GM03348 (cell line): ENCODE data around the gene NUDCD3.
A peak's percentile ranks its signal among the peaks of the same experiment; 100 is the strongest.
"Not testable (repeated sequence)": the region's sequence is repeated elsewhere in the genome, so short reads cannot be mapped to it uniquely, and the experiment has no call there.

Experiments
- DNase-seq: peaks from one replicate; pipeline ENCODE4 v3.0.0; 2012; ENCODE audit warnings: low spot score

Gene NUDCD3

DNA sequence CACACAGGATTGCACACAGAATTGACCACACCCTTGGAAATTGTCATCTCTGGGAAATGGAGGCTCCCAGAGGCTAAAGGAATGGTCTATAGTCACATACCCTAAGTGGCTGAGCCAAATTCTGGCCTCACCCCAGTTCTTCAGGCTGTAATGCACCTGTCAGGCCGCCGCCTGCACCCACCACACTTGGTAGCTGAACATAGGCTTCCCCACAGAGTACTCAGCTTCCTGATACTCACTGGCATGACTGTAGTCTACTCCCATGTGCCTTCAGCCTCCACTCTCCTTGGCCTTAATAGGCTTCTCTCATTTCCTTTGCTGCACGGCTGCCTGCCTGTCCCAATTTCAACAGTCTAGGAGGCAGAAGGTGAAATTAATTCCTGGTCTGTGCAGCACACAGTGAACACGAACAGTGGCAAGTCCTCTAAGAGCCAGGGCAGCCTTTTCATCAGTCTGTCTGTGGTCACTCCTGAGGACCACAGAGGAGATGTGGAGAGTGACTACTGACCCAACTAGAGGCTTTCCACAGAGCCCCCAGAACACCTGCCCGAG lies 42.5 kb downstream of the NUDCD3 start:
- no peak for DNase-seq

GRCh38 chr7:44445986-44446671 lies 44.3 kb downstream of the NUDCD3 start:
- no peak for DNase-seq

- no peak for DNase-seq
These were observed 49.4 kb downstream of the NUDCD3 start for GRCh38 chr7:44441079-44441478.

DNA sequence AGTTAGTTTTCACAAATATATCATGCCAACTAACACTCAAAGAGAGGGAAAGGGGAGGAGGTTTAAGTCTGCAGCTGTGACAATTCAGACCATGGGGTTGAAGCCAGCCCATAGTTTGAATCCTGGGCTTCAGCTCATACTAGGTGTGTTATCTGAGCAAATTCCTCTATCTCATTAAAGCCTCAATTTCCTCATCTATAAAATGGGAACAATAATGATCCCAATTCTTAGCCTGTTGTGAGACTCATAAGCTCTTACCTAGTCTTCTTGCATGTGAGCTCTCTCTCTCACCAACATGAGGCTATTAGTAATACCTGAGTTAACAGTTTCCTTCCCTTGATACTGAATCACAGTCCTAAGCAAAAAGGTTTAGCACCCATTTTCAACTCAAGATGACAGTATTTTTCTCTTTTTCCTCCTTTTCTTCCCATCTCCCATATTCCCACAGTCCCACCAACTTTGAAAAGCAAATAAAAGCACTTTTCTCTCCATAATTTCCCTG lies 49.8 kb downstream of the NUDCD3 start:
- DNase-seq: no peak

- no peak for DNase-seq
These were observed 50.5 kb downstream of the NUDCD3 start for GRCh38 chr7:44439926-44440325.

DNA sequence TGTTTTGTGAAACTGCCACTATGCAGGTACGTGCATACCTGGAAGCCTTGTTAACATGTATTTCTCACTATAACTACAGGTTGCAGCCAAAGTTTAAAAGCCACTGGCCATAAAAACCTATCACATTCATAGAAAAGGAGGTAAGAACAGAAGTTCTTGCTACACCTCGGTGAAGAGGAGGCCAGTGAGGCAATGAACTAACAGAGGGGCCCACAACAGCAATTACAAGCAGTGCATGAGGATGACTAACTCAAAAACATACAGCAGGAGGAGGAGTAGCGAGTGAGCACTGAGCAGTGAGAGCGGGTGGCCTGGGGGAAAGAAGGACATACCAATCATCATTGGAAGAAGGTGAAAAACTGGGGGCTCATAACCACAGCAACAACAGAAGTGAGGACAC lies 51.6 kb downstream of the NUDCD3 start:
- no peak for DNase-seq

- no peak for DNase-seq
These were observed 56.3 kb downstream of the NUDCD3 start for GRCh38 chr7:44434201-44434600.

- DNase-seq: no peak
These were observed 57.0 kb downstream of the NUDCD3 start for GRCh38 chr7:44433255-44434022.

GRCh38 chr7:44432381-44432977 lies 58.0 kb downstream of the NUDCD3 start:
- DNase-seq: no peak

DNA sequence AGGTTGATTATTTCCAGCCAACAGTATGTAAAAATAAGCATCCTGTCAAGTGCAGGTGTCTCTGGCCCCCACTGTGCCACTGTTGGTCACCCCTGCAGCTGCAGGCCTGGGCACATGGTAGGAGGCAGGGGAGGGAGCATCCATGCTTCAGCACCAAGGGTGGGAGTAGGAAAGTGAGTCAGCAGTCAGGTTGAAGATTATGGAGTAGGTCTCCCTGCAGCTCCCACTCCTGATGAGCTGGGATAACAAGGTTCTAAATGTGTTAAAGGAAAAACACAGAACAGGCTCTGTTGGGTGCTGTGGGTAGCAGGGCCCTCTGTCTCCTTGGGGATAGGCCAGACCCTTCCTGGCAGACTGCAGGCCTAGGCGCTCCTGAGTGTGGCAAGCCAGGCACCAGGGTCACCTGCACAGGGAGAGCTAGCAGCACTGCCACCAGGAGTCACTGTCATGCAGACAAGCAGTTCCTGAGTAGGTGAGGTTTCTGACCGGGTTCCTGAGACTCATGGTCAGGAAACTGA lies 59.3 kb downstream of the NUDCD3 start:
- DNase-seq: no peak

- no peak for DNase-seq
These were observed 60.4 kb downstream of the NUDCD3 start for GRCh38 chr7:44430054-44430453.

GRCh38 chr7:44424762-44425161 lies 65.7 kb downstream of the NUDCD3 start:
- DNase-seq: not testable (repeated sequence)

GRCh38 chr7:44416941-44417340 lies 73.5 kb downstream of the NUDCD3 start:
- no peak for DNase-seq

DNA sequence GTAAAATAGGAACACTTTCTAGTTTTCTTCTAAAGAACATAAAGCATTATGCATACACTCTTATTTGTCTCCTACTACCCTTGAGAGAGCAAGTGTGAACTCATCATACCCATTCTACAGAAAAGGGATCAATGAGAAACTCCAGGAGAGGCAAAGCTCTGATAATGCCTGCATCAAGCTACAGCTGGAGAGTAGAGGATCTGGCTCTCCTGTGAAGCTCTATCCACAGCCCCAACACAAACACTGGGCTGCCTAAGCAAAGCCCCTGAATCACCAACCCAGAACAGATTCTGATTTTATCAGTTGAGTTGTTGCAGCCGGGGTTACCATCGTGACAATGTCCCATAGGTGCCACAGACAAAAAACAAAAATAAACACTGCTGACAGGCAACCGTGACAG lies 74.9 kb downstream of the NUDCD3 start:
- no peak for DNase-seq

DNA sequence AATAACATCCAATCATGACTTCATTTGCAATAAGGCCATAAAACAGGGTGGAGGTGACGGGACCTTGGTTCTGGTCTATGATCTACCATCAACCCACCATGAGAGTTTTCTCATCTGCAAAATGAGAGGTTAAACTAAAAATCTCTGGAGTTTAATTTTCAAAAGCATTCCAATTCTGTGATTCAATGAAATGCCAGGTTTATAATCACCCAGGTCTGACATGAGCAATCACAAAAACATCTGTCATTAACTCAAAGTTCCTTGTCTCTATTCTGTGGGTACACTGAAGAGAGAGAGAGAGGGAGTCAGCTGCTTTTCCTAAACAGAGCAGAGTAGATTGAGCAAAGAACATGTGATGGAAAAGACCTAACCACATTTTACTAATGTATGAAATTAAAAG lies 75.4 kb downstream of the NUDCD3 start:
- peak; percentile 32 for DNase-seq

DNA sequence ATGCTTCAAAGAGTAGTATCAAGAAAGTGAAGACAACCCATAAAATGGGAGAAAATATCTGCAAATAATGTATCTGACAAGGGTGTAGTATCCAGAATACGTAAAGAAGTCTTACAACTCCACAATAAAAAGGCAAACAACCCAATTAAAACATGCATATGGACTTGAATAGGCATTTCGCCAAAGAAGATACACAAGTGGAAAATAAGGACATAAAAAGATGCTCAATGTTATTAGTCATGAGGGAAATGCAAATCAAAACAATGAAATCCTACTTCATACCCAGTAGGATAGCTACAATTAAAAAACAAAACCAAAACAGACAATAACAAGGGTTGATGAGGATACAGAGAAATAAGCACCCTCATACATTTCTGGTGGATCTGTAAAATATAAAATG lies 79.2 kb downstream of the NUDCD3 start:
- no peak for DNase-seq

GRCh38 chr7:44408596-44408995 lies 81.9 kb downstream of the NUDCD3 start:
- no peak for DNase-seq

GRCh38 chr7:44403775-44404174 lies 86.7 kb downstream of the NUDCD3 start:
- no peak for DNase-seq

DNA sequence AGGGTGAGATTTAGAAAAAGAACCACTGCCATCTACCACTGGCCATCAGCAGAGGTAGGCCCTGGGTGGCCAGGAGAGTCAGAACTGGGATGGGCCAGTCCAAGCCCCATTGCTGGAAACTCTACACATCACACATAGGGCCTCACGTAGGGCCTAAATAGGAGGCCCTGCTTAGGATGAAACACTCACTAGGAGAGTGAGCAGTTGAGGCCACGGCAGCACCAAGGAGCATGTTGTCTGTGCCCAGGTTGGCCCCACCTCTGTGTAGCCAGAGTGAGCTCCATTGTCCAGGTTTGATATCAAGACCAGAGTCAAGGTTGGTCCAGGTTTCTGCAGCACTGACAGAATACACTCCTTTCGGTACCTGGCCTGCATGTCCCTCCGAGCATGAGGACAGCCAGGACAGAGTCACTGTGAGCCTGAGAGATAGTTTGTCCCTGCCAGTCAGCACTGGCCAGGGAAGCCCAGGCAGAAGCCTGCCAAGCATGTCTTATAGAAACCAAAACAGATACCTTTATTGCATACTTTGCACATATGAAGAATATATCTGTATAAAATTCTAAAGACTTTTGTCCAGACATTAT lies 87.2 kb downstream of the NUDCD3 start:
- DNase-seq: no peak

DNA sequence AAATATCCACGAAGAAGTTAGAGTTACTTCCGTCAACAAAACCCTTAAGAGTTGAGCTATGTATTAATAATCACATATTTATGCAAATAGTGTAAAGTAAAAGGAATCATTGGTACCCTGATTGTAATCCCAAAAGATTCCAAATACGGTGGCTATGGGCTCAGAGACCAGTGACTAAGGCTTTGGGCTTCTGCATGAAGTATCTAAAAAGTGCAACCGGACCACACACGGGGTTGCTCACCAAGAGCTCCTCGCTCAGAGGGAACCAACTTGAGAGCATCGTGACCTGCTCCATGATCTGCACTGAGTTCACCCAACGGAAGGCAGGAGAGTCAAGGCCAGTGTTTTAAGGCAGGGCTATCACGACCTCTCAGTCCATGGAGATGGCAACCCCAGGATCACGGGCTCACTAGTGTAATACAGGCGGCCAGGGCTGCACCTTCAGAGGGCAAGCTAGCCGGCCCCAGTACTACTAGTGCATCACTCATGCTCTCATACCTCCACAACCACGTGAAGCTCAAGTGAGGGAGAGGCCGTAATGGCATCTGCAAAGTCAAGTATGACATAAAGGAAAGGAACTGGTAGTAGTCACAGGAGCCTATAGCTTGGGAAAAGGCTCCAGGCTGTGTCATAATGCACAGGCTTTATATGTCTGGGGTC lies 87.9 kb downstream of the NUDCD3 start:
- DNase-seq: no peak

DNA sequence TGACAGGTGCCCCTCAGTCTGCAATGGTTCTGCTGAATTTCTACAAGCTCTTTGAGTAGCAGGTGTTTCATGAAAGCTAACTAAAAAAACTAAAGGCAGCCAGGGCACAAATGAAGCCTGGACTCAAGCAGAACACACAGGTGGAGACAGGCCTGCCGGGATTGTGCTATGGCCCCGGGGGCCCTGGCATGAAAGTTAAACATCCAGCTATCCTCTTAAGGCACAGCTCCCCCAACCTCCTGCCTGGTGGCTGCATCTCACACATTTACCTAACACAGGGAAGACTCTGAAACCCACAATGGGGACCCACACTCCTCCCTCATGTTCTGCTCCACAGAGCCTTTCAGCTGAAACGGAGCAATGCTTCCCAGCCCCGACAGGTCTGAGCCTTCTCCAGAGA lies 88.8 kb downstream of the NUDCD3 start:
- DNase-seq: no peak

- DNase-seq: no peak
These were observed 90.4 kb downstream of the NUDCD3 start for GRCh38 chr7:44400033-44400511.
